Retinal pigment epithelial cell (primary cell): ENCODE results near the gene SLFNL1.

Experiments
- DNase-seq: peaks from one replicate; pipeline ENCODE4 v3.0.0-alpha.2; 2010; ENCODE audit warnings: low read depth
- H3K4me3 ChIP-seq: 2 replicates; pipeline ENCODE4 v1.5.1; 2011; ENCODE audit warnings: mild to moderate bottlenecking, low read length, control low read depth, moderate library complexity
- CTCF ChIP-seq: conservative IDR thresholded peaks from 2 replicates; pipeline ENCODE4 v1.5.1; 2011; ENCODE audit warnings: low read depth, low read length, control low read depth, inconsistent platforms

SLFNL1 gene

GRCh38 chr1:41044187-41044586, 22.7 kb upstream of the SLFNL1 start:
- DNase-seq = no peak
- no peak overlapping the region for H3K4me3 ChIP-seq
- no peak for TF ChIP-seq CTCF

- no peak for DNase-seq
- no peak for TF ChIP-seq CTCF
- H3K4me3 ChIP-seq = no peak overlapping the region
These were observed 20.2 kb upstream of the SLFNL1 start for GRCh38 chr1:41041614-41042270.

- DNase-seq = no peak
- no peak overlapping the region for H3K4me3 ChIP-seq
- peak; percentile 8 for TF ChIP-seq CTCF
These were observed 16.6 kb upstream of the SLFNL1 start for GRCh38 chr1:41038110-41038509.

GRCh38 chr1:41037116-41037903, 15.8 kb upstream of the SLFNL1 start:
- TF ChIP-seq CTCF = no peak
- DNase-seq = no peak
- H3K4me3 ChIP-seq = no peak overlapping the region

- no peak for DNase-seq
- no peak overlapping the region for H3K4me3 ChIP-seq
- no peak for TF ChIP-seq CTCF
These were observed 11.7 kb upstream of the SLFNL1 start for GRCh38 chr1:41033272-41033671.

- DNase-seq = no peak
- H3K4me3 ChIP-seq = no peak overlapping the region
- TF ChIP-seq CTCF = no peak
These were observed 10.6 kb upstream of the SLFNL1 start for GRCh38 chr1:41032147-41032546.
